ENCODE results near the gene INPP5A. TPM values are rescaled to one million over a fixed set of nuclear protein-coding genes. Genes with fewer than 3 reads are reported as not detected.

Gene INPP5A
- total RNA-seq, 1 experiment from 2014 or later: 14.7 TPM

- no peak for TF ChIP-seq CTCF (IDR thresholded peaks at IDR 0.05; ENCODE audit: unreplicated experiment)
- Mint-ChIP-seq H3K9me3 (ENCODE audit: unreplicated experiment) (no peaks in the 10 kb centered on the region), H3K27me3 (ENCODE audit: insufficient read depth, unreplicated experiment) (no peaks in the 10 kb centered on the region), H3K4me1 (ENCODE audit: insufficient read depth, unreplicated experiment) (peaks cover 4% of the 10 kb centered on the region), H3K36me3 (ENCODE audit: insufficient read depth, unreplicated experiment) (peaks cover 5% of the 10 kb centered on the region), H3K4me3 (ENCODE audit: unreplicated experiment) (no peak overlapping the region), H3K27ac (ENCODE audit: low read depth, unreplicated experiment) (no peak overlapping the region)
- CTCF ChIA-PET: interaction anchor here (0.6 kb wide), 1 partner anchor 397 kb away, joined by 3 read pairs; no protein-coding TSS in a partner anchor
- DNase-seq (ENCODE audit: unreplicated experiment): no peak
- intact Hi-C loops (cut with micrococcal nuclease): no loop called here
- POLR2A ChIA-PET: no interaction called here
- no TSS peak for BruUV-seq (replicated peaks)
Measured at GRCh38 chr10:132556994-132557441, 19.4 kb downstream of the INPP5A start.

- Mint-ChIP-seq H3K9me3 (ENCODE audit: unreplicated experiment) (no peaks in the 10 kb centered on the region), H3K27ac (ENCODE audit: low read depth, unreplicated experiment) (no peak overlapping the region), H3K4me3 (ENCODE audit: unreplicated experiment) (no peak overlapping the region), H3K27me3 (ENCODE audit: insufficient read depth, unreplicated experiment) (no peaks in the 10 kb centered on the region), H3K4me1 (ENCODE audit: insufficient read depth, unreplicated experiment) (peaks cover 4% of the 10 kb centered on the region), H3K36me3 (ENCODE audit: insufficient read depth, unreplicated experiment) (peaks cover 5% of the 10 kb centered on the region)
- intact Hi-C loops (cut with micrococcal nuclease): no loop called here
- BruUV-seq (replicated peaks): no TSS peak
- DNase-seq (ENCODE audit: unreplicated experiment): no peak
- ChIA-PET POLR2A (interaction anchor here (1.0 kb wide), 1 partner anchor 10 kb away, joined by 4 read pairs; no protein-coding TSS in a partner anchor), CTCF (interaction anchor here (0.6 kb wide), 1 partner anchor 396 kb away, joined by 3 read pairs; no protein-coding TSS in a partner anchor)
- TF ChIP-seq CTCF (IDR thresholded peaks at IDR 0.05; ENCODE audit: unreplicated experiment): no peak
Measured at GRCh38 chr10:132557696-132558515, 20.3 kb downstream of the INPP5A start.

- H3K4me1 Mint-ChIP-seq (ENCODE audit: insufficient read depth, unreplicated experiment): peaks cover 4% of the 10 kb centered on the region
- POLR2A ChIA-PET: interaction anchor here (0.6 to 1.0 kb wide), 3 partner anchors 10 to 33 kb away, joined by 3 to 4 read pairs (median 3); no protein-coding TSS in a partner anchor
- H3K4me3 Mint-ChIP-seq (ENCODE audit: unreplicated experiment): no peak overlapping the region
- TF ChIP-seq CTCF (IDR thresholded peaks at IDR 0.05; ENCODE audit: unreplicated experiment): no peak
- no TSS peak for BruUV-seq (replicated peaks)
- intact Hi-C loops (cut with micrococcal nuclease): no loop called here
- CTCF ChIA-PET: no interaction called here
- H3K27me3 Mint-ChIP-seq (ENCODE audit: insufficient read depth, unreplicated experiment): no peaks in the 10 kb centered on the region
- H3K9me3 Mint-ChIP-seq (ENCODE audit: unreplicated experiment): no peaks in the 10 kb centered on the region
- peaks cover 8% of the 10 kb centered on the region for H3K36me3 Mint-ChIP-seq (ENCODE audit: insufficient read depth, unreplicated experiment)
- DNase-seq (ENCODE audit: unreplicated experiment): no peak
- no peak overlapping the region for H3K27ac Mint-ChIP-seq (ENCODE audit: low read depth, unreplicated experiment)
Measured at GRCh38 chr10:132558516-132559413, 21.2 kb downstream of the INPP5A start.

GRCh38 chr10:132559538-132559937, 22.0 kb downstream of the INPP5A start:
- no TSS peak for BruUV-seq (replicated peaks)
- CTCF ChIA-PET: no interaction called here
- intact Hi-C loops (cut with micrococcal nuclease): no loop called here
- peaks cover 4% of the 10 kb centered on the region for H3K4me1 Mint-ChIP-seq (ENCODE audit: insufficient read depth, unreplicated experiment)
- no peak for DNase-seq (ENCODE audit: unreplicated experiment)
- no peak overlapping the region for H3K4me3 Mint-ChIP-seq (ENCODE audit: unreplicated experiment)
- no peak overlapping the region for H3K27ac Mint-ChIP-seq (ENCODE audit: low read depth, unreplicated experiment)
- POLR2A ChIA-PET: interaction anchor here (0.6 kb wide), 1 partner anchor 12 kb away, joined by 3 read pairs; no protein-coding TSS in a partner anchor
- no peaks in the 10 kb centered on the region for H3K27me3 Mint-ChIP-seq (ENCODE audit: insufficient read depth, unreplicated experiment)
- TF ChIP-seq CTCF (IDR thresholded peaks at IDR 0.05; ENCODE audit: unreplicated experiment): no peak
- no peaks in the 10 kb centered on the region for H3K9me3 Mint-ChIP-seq (ENCODE audit: unreplicated experiment)
- peaks cover 9% of the 10 kb centered on the region for H3K36me3 Mint-ChIP-seq (ENCODE audit: insufficient read depth, unreplicated experiment)
